HCT116 (cell line): Measurements from ENCODE around the gene FGD5. TPM values are rescaled to one million over a fixed set of nuclear protein-coding genes. Genes with fewer than 3 reads are reported as not detected.

ENCODE experiments used
- ATAC-seq: fragments of 200-7000 bp; cut with Tn5 transposase; 2 replicates; pipeline ENCODE4 v1.9.1; 2020; ENCODE audit warnings: mild to moderate bottlenecking, moderate library complexity
- BruUV-seq: library from RNA; stranded (reverse); fragments of 400-500 nt; replicated peaks from 2 replicates; lab custom pipeline; 2021; lab: Mats Ljungman, UMichigan
- CTCF ChIA-PET: fragments of 300-600 bp; sonication (Branson Sonifier 250); formaldehyde crosslinking; loops from one replicate; lab custom pipeline; 2021; ENCODE audit warnings: antibody characterized with exemption; lab: Charles Lee
- POLR2A ChIA-PET: fragments of 300-600, 350-600 bp; sonication (Branson Sonifier 250); formaldehyde crosslinking; loops from one replicate; lab custom pipeline; 2021; ENCODE audit warnings: antibody characterized with exemption; lab: Charles Lee
- RAD21 ChIA-PET, 2 experiments: fragments of 300-600 bp; sonication (Branson Sonifier 250); formaldehyde crosslinking; loops; one replicate each; lab custom pipeline; 2023; ENCODE audit warnings: low total read pairs in 2 of 2; ENCODE audit not compliant: uncharacterized antibody in 2 of 2, unreplicated experiment in 2 of 2, low non-redundant PET in 1 of 2; lab: Charles Lee
- DNase-seq: peaks from one replicate; pipeline ENCODE4 v3.0.0-alpha.2; 2010; ENCODE audit warnings: low read depth, low spot score
- H2AFZ ChIP-seq: fragments of 200-600 bp; shearing (Covaris generic), sonication (generic); 2 replicates; pipeline ENCODE4 v1.6.1; 2017; ENCODE audit warnings: low read depth, mixed run types, mixed read lengths, antibody characterized with exemption, low read length; ENCODE audit not compliant: poor library complexity, severe bottlenecking
- H3K27ac ChIP-seq: 2 replicates; pipeline ENCODE4 v1.5.1; 2012; ENCODE audit warnings: low read depth, low read length
- H3K27me3 ChIP-seq: fragments of 200-600 bp; sonication (generic); 2 replicates; pipeline ENCODE4 v1.6.1; 2016; ENCODE audit warnings: mixed run types, low read length, mixed read lengths; ENCODE audit not compliant: insufficient read depth
- H3K36me3 ChIP-seq, 2 experiments: fragments of 200-500 bp in 1 of 2; fragments of 200-600 bp in 1 of 2; sonication (Bioruptor generic) in 1 of 2; sonication (generic) in 1 of 2; 2 replicates each; pipeline versions ENCODE4 v1.5.1 to v1.6.1; 2014 to 2016; ENCODE audit warnings: low read length in 2 of 2, inconsistent platforms in 1 of 2, mixed read lengths in 1 of 2, mixed run types in 1 of 2; ENCODE audit not compliant: insufficient read depth in 2 of 2, control insufficient read depth in 1 of 2
- H3K4me1 ChIP-seq, 2 experiments: fragments of 200-600 bp in 1 of 2; sonication (generic) in 1 of 2; 2 replicates each; pipeline versions ENCODE4 v1.5.1 to v1.6.1; 2012 to 2017; ENCODE audit warnings: low read length in 2 of 2, inconsistent platforms in 1 of 2, mild to moderate bottlenecking in 1 of 2, mixed read lengths in 1 of 2, mixed run types in 1 of 2, moderate library complexity in 1 of 2; ENCODE audit not compliant: insufficient read depth in 2 of 2, control insufficient read depth in 1 of 2
- H3K4me2 ChIP-seq: fragments of 200-600 bp; sonication (generic); 2 replicates; pipeline ENCODE4 v1.6.1; 2017; ENCODE audit warnings: mixed run types, low read length, mixed read lengths
- H3K4me3 ChIP-seq, 2 experiments: fragments of 200-600 bp in 1 of 2; sonication (generic) in 1 of 2; replicated peaks in 1 of 2; 2 replicates each; pipeline ENCODE4 v1.5.1; 2011 to 2016; ENCODE audit warnings: low read length in 2 of 2, control low read depth in 1 of 2, low read depth in 1 of 2, mild to moderate bottlenecking in 1 of 2, mixed read lengths in 1 of 2, mixed run types in 1 of 2
- H3K79me2 ChIP-seq: fragments of 200-600 bp; sonication (generic); 2 replicates; pipeline ENCODE4 v1.6.1; 2017; ENCODE audit warnings: mild to moderate bottlenecking, mixed run types, low read length, moderate library complexity, mixed read lengths; ENCODE audit not compliant: insufficient read depth
- H3K9ac ChIP-seq: fragments of 200-600 bp; sonication (generic); 2 replicates; pipeline ENCODE4 v1.6.1; 2016; ENCODE audit warnings: low read length, mixed read lengths
- H3K9me2 ChIP-seq: fragments of 200-600 bp; sonication (generic), shearing (Covaris generic); 2 replicates; pipeline ENCODE4 v1.6.1; 2017; ENCODE audit warnings: mixed run types, mild to moderate bottlenecking, moderate library complexity; ENCODE audit not compliant: insufficient read depth
- H3K9me3 ChIP-seq, 2 experiments: fragments of 200-500 bp in 1 of 2; fragments of 200-600 bp in 1 of 2; sonication (Bioruptor generic) in 1 of 2; sonication (generic) in 1 of 2; 2 replicates each; pipeline ENCODE4 v1.6.1; 2014 to 2017; ENCODE audit warnings: low read length in 2 of 2, mixed read lengths in 2 of 2, inconsistent platforms in 1 of 2, low read depth in 1 of 2, mild to moderate bottlenecking in 1 of 2, mixed run types in 1 of 2, moderate library complexity in 1 of 2; ENCODE audit not compliant: control insufficient read depth in 1 of 2, insufficient read depth in 1 of 2
- H4K20me1 ChIP-seq: fragments of 200-600 bp; sonication (generic), shearing (Covaris generic); 2 replicates; pipeline ENCODE4 v1.6.1; 2017; ENCODE audit warnings: mixed run types, mild to moderate bottlenecking, moderate library complexity; ENCODE audit not compliant: insufficient read depth
- ELF1 ChIP-seq: IDR thresholded peaks from 2 replicates; pipeline ENCODE4 v1.6.1; 2012; ENCODE audit warnings: low read depth, borderline replicate concordance
- EZH2 ChIP-seq: fragments of 200-600 bp; sonication (generic); IDR thresholded peaks from 2 replicates; pipeline ENCODE4 v1.6.1; 2017; ENCODE audit warnings: antibody characterized with exemption, mixed run types
- RAD21 ChIP-seq: IDR thresholded peaks from 2 replicates; pipeline ENCODE4 v1.6.1; 2012; ENCODE audit warnings: low read depth, mild to moderate bottlenecking
- SRF ChIP-seq: IDR thresholded peaks from 2 replicates; pipeline ENCODE4 v1.6.1; 2012; ENCODE audit warnings: low read depth
- ZNF274 ChIP-seq: fragments of 200-500 bp; sonication (Bioruptor generic); IDR thresholded peaks from 2 replicates; pipeline ENCODE4 v1.6.1; 2014; ENCODE audit warnings: mild to moderate bottlenecking, low read depth, low read length, inconsistent platforms
- intact Hi-C: fragments of 100-400 bp; cut with micrococcal nuclease; formaldehyde crosslinking; loops from 2 replicates; pipeline ENCODE4 v1.10.0; 2022
- total RNA-seq: library from RNA; stranded (reverse); gene quantifications from one replicate; pipeline ENCODE4 v1.2.1, GENCODE V29; 2021; ENCODE audit not compliant: unreplicated experiment
- TF ChIP-seq, protein P1 (sequence below), 3 experiments: fragments of 200-600 bp in 1 of 3; sonication (generic) in 1 of 3; IDR thresholded peaks in 2 of 3; conservative IDR thresholded peaks in 1 of 3; 2 replicates each; pipeline ENCODE4 v1.5.1; 2012 to 2017; ENCODE audit warnings: low read depth in 2 of 3, low read length in 2 of 3, antibody characterized with exemption in 1 of 3, borderline replicate concordance in 1 of 3, control low read depth in 1 of 3, mild to moderate bottlenecking in 1 of 3, mixed read lengths in 1 of 3, mixed run types in 1 of 3, moderate library complexity in 1 of 3; ENCODE audit not compliant: insufficient read depth in 1 of 3
- TF ChIP-seq, protein P2 (sequence below): IDR thresholded peaks from 2 replicates; pipeline ENCODE4 v1.6.1; 2012

The FGD5 gene
- total RNA-seq, 1 experiment from 2014 or later: 0.22 TPM

DNA sequence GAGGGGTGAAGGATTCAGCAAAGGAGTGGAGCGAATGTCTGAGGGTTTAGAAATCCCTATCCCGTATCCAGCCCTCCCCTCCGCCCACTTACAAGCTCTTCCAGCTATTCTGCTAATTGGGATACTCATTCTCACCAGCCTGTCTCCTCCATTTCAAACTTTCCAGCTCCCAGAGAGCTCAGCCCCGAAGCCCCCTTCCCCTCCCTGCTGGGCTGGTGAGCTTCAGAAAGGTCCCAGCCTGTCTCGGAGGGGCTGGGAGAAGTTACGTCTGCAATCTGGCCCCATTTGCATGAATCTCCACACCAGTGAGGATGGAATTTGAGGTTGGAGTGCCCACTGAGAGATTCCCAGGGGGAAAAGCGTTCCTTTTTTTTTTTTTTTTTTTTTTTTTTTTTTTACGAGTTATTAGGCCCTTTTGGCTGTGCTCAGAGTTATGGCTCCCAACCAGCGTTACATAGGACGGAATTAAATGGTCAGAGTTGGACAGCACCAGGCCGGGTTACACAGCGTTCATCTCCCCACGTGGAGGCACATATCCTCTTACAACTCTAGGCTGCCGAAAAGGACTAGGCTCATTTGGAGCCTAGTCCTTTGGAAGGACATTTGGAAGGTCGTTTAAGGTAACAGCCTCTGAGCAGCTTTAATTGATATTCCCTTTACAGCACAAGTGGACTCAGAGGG, 34.6 kb downstream of the FGD5 start:
- peaks cover 1 to 3% of the 10 kb centered on the region in 2 experiments for H3K4me1 ChIP-seq
- RAD21 ChIA-PET: no interaction called here
- H3K27ac ChIP-seq: no peak overlapping the region
- ATAC-seq: no peak
- 0 out of 4 replicates have a peak, but pooled peaks cover 0 to 3% of the 10 kb centered on the region in 2 experiments for H3K9me3 ChIP-seq
- intact Hi-C loops: no loop called here
- H3K9me2 ChIP-seq: no peaks in the 10 kb centered on the region
- no peaks in the 10 kb centered on the region for H4K20me1 ChIP-seq
- TF ChIP-seq SRF (no peak), EZH2 (no peak), ZNF274 (no peak)
- TF ChIP-seq, protein P1, sequence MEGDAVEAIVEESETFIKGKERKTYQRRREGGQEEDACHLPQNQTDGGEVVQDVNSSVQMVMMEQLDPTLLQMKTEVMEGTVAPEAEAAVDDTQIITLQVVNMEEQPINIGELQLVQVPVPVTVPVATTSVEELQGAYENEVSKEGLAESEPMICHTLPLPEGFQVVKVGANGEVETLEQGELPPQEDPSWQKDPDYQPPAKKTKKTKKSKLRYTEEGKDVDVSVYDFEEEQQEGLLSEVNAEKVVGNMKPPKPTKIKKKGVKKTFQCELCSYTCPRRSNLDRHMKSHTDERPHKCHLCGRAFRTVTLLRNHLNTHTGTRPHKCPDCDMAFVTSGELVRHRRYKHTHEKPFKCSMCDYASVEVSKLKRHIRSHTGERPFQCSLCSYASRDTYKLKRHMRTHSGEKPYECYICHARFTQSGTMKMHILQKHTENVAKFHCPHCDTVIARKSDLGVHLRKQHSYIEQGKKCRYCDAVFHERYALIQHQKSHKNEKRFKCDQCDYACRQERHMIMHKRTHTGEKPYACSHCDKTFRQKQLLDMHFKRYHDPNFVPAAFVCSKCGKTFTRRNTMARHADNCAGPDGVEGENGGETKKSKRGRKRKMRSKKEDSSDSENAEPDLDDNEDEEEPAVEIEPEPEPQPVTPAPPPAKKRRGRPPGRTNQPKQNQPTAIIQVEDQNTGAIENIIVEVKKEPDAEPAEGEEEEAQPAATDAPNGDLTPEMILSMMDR (IDR thresholded peaks at IDR 0.05 in 2 of 3, conservative IDR thresholded peaks at IDR 0.05 in 1 of 3; ENCODE audit: borderline replicate concordance in 1 of 3, insufficient read depth in 1 of 3, low read depth in 2 of 3, low read length in 2 of 3): no peak
- TF ChIP-seq, all 23 proteins: peak for 0
- H2AFZ ChIP-seq: no peak overlapping the region
- CTCF ChIA-PET: interaction anchor here (0.7 kb wide), 1 partner anchor 184 kb away, joined by 3 read pairs; no protein-coding TSS in a partner anchor
- H3K36me3 ChIP-seq: no peaks in the 10 kb centered on the region
- H3K4me3 ChIP-seq: no peak overlapping the region
- peaks cover 13% of the 10 kb centered on the region; the same call in 1 of the 2 replicates for H3K27me3 ChIP-seq
- H3K9ac ChIP-seq: no peak overlapping the region
- H3K79me2 ChIP-seq: no peaks in the 10 kb centered on the region
- POLR2A ChIA-PET: no interaction called here
- BruUV-seq: no TSS peak
- no peak for DNase-seq
- H3K4me2 ChIP-seq: no peak overlapping the region

DNA sequence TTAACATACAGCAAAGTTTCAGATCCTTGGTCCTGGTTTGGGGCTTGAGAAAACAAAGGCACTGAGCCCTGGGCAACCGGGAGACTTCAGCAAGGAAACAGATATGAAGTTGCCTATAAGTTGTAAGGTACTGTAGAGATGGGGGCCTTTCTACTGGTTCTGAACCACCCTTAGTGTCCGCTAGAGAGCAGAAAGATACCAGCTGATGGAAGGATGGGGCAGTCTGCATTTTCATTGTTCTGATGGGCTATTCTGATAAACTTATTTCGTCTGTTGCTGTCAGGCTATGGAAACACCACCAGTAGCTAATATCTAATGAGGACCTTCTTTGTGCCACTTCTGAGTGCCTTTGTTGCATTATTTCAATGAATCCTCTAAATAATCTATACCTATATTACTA, 38.7 kb downstream of the FGD5 start:
- CTCF ChIA-PET: interaction anchor here (1.1 kb wide), 1 partner anchor 64 kb away, joined by 5 read pairs; no protein-coding TSS in a partner anchor
- peak; percentile 50; the same call in 1 of the 2 replicates for ATAC-seq
- H4K20me1 ChIP-seq: no peaks in the 10 kb centered on the region
- H3K79me2 ChIP-seq: no peaks in the 10 kb centered on the region
- DNase-seq: no peak
- no peak overlapping the region for H3K4me2 ChIP-seq
- H3K27me3 ChIP-seq: peaks cover 17% of the 10 kb centered on the region; the same call in 1 of the 2 replicates
- intact Hi-C loops: no loop called here
- no peak overlapping the region for H3K4me3 ChIP-seq
- POLR2A ChIA-PET: no interaction called here
- BruUV-seq: no TSS peak
- TF ChIP-seq, protein P2, sequence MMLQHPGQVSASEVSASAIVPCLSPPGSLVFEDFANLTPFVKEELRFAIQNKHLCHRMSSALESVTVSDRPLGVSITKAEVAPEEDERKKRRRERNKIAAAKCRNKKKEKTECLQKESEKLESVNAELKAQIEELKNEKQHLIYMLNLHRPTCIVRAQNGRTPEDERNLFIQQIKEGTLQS: no peak
- TF ChIP-seq RAD21 (peak; percentile 27; the same call in 1 of the 2 replicates), ELF1 (no peak)
- H3K9ac ChIP-seq: no peak overlapping the region
- no peak overlapping the region for H3K27ac ChIP-seq
- H3K9me2 ChIP-seq: no peaks in the 10 kb centered on the region
- H2AFZ ChIP-seq: no peak overlapping the region
- H3K4me1 ChIP-seq: no peaks in the 10 kb centered on the region
- RAD21 ChIA-PET: no interaction called here
- no peaks in the 10 kb centered on the region for H3K36me3 ChIP-seq
- 0 out of 4 replicates have a peak, but pooled peaks cover 0 to 3% of the 10 kb centered on the region in 2 experiments for H3K9me3 ChIP-seq
